NCI-H2171 (cell line): ENCODE measurements around the gene POLR1A.
A peak's percentile ranks its signal among the peaks of the same experiment; 100 is the strongest.

Experiments used
- DNase-seq: peaks from one replicate; lab custom pipeline; 2025; lab: John Stamatoyannopoulos, UW

POLR1A gene

DNA sequence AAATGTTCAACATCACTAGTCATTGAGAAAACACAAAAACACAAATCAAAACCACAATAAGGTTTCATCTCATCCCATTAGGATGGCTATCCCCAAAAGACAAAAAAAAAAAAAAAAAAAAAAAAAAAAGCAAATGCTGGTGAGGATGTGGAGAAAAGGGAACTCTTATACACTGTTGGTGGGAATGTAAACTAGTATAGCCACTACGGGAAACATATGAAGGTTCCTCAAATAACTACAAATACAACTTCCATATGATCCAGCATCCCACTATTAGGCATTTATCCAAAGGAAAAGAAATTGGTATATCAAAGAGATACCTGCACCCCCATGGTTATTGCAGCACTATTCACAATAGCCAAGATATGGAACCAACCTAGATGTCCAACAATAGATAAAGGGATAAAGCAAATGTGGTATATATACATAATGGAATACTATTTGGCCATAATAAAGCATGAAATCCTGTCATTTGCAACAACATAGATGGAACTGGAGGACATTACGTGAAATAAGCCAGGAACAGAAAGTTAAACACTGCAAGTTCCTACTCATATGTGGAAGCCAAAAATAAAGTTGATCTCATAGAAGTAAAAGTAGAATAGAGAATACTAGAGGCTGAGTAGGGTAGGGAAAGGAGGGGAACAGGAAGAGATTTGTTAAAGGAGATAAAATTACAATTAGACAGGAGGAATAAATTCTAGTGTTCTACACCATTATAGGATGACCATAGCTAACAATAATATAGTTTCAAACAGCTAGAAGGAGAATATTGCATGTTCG is 8.4 kb downstream of the POLR1A start:
- no peak for DNase-seq

- DNase-seq: no peak
Observed at GRCh38 chr2:86094229-86094628, 11.5 kb downstream of the POLR1A start.

DNA sequence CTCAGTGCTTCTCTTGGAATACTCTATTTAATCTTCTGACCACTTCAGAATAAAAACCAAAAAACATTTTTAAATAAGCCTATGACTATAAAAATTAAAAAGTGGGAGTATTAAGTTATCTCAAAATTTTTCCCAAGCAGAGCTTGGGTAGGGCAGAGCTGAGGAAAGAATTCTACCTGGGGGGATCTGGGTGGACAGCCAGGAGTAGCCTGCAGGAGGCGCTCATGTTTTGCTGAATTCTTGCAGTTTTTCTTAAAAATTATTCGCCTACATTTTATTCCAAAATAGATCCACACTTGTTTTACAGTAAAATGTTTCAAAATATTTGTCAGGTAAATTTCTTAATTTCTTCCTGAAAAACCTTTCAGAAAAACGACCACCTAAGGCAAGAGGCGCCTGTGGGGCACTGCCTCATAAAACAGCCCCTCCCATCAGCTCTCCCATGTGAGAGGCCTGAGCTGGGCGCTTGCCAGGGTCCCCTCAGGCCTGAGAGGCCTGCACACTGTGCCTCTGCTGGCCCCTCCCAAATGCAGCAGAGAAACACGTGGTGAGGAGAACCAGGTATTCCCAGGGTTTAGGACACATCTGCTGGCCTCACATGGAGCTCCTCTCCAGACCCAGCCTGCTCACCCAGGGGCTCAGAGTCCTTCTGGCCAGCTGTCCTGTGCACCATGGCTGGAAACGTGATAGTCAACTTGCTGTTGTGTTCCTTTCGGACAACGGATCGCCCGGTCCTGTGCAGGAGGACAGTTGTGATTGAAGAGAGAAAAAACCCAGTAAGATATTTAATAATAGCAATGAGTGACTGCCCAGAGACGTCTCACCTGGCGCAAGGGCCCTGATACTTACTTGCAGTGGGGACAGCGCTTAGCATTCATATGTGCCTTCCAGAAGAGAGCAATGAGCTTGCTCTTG is 17.5 kb downstream of the POLR1A start:
- no peak for DNase-seq

DNA sequence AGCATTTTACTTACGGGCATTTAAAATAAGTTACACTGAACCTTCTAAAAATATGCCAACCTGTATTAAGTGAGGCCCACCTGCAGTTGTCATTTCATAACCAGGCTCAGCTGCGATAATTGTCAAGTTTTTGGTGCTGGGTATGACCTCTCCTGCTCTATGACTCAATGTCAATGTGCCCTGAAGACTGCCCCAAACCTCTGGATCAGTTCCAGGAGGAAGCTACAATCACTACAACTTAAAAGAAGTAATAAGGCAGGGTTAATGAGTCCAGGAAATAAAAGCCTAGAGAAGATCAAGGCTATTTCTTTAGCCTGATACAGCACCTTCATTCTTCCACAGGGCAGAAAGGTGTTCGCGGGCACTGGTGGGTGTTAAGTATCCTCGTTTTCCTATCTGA is 22.9 kb downstream of the POLR1A start:
- no peak for DNase-seq

DNA sequence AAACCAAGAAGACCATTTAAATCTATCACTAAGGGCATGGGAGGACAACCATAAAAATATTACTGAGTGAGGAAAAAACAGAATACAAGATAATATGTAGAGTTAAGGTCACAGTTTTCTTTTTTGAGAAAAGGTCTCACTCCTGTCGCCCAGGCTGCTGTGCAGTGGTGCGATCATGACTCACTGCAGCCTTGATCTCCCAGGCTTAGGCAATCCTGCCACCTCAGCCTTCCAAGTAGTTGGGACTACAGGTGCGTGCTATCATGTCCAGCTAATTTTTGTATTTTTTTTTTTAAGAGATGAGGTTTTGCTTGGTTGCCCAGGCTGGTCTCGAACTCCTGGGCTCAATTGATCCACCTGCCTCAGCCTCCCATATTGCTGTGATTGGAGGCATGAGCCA is 24.0 kb downstream of the POLR1A start:
- no peak for DNase-seq

DNA sequence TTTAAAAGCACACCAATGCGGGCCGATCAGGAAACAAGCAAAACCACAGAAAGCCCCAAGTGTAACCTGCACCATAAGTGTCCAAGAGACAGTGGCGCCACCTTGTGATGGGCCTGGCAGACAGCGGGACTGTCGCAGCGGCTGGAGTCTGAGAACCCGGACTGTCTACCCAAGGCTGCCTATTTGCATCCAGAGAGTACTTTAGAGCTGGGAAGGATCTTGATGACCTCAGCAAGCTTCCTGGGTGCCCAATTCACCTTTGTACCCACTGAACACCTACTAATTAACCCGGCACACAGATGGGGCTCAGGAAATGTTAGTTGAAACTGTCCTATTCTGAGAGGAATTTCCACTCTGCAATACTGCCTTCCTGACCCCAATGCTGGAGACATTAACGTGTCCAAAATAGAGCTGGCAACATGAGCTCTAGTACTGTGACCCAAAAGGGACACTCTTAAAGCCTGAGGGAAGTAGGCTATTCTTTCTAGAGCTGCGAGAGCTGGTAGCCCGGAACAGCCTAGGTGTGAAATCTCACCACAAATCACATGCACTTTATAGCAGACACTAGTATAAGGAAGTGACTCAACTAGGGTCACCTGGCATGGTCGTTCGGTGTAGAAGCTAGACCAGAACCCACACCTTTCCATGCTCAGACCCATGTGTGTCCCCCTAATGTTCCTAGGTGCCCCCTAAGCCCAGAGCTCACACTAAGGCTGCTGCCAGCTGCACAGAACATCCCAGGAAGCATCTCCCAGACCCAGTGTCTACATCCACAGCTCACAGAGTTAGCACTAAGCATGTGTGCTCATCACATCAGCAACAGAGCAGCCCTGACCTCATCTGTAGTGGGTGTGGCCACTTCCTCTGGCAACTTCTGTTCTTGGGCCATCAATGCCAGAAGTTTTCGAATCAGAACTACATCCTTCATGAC is 25.4 kb downstream of the POLR1A start:
- peak; percentile 36 for DNase-seq

DNA sequence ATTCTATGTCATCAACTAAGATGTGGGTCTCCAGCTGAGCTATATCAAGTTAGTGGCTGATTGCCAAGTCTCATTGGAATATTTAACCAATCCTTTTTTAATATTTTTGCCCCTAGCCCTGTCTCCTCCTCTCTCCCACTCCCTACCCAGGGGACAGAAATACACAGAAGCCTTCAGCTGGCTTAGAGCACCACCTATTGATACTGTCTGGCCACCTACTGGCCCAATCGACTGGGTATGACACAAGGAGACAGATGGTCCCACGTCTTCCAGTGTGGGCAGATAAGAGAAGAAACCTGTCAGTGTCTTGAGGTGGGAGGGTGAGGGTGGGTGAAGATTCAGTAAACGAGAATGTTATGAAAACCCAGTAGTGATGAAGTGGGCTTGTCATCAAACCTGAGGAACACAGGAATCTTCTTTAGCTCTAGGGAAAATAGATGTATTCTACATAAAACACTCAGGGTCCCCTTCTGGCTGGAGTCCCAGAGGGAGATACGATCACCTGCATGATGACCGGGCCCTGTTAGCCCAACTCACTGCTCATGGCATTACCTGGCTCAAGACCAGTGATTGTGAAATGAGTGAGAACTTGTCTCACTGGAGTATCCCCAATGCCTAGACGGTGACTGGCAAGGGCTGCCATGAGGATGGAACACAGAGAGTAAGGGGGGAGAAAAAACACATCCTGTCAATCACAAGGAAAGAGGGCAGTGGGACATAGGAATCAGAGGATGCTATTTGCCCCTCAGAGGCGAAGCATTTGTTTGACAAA is 26.7 kb downstream of the POLR1A start:
- DNase-seq: peak; percentile 68

DNA sequence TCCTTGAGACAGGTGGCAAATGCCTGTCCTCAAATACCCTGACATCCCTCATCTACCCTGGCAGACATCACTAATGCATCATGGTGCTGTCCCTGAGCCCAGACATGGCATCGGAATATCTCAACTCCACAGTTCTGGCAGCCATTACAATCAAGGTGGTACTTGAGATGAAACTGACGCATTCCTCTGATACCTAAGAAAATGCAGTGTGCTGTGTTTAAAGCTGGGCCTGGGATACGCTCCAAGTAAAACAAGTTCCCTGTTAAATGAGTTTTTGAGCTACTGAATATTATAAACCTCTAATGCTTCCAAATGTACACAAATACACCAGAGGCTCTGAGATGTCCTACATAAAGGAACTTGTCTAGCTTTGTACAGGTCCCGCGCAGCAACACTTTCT is 29.8 kb downstream of the POLR1A start:
- no peak for DNase-seq

- DNase-seq: no peak
Observed at GRCh38 chr2:86074811-86075210, 30.9 kb downstream of the POLR1A start.

DNA sequence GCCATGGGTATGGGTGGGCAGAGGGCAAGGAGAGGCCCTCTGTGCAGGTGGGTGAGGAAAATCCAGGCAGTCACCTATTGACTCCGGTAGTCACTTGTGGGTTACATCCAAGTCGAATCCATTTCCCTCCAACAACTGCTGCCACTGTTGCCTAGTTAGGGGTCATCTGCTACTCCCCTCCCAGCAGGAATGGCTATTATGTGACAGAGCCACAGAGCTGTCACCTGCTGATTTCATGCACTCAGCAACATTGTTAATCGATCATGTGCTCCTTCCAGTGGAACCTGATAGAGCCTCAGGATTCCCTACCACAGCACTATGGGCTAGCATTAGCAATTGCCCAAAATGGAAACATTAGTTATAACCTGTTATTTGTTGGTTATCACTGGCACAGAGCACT is 31.4 kb downstream of the POLR1A start:
- no peak for DNase-seq

DNA sequence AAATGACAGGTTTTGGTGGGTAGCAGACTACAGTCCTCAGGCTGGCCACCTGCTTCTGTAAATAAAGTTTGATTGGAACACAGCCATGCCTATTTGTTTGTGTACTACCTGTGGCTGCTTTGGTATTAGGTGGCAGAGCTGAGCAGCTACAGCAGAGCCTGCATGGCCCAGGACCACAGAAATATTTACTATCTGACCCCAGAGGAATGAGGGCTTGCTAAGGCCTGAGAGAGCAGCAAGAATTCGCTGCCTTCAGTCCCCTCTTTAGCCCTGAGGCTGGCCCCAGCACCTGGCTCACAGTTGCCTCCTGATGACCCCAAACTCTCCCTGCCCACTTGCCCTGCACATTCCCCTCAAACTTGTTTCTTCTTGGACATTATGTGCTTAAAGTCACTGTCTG is 32.5 kb downstream of the POLR1A start:
- no peak for DNase-seq

- DNase-seq: no peak
Observed at GRCh38 chr2:86072271-86072858, 33.3 kb downstream of the POLR1A start.

- no peak for DNase-seq
Observed at GRCh38 chr2:86070868-86071267, 34.8 kb downstream of the POLR1A start.

DNA sequence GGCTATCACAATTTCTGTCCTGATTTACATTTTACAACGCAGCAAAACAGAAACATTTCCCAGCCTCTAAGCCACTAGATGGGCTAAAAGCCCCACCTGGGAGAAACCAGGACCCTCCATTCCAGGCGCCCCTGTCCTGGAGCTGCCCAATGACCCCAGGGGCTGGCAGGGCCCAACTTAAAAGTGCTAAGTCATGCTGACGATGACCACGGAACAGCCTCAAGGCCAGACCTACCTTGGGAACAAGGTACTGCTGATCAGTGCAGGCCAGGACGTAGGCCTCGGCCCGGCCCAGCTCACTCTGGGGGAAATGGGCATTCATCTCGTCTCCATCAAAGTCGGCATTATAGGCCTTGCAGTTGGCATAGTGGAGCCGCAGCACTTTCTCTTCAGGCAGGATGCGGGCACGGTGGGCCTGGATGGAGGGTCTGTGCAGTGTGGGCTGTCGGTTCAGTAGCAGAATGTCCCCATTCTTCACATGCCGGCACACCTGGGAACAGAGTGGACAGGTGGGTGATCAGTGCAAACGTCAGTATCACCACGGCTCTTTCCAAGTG is 35.8 kb downstream of the POLR1A start:
- DNase-seq: no peak

GRCh38 chr2:86069091-86069685 is 36.5 kb downstream of the POLR1A start:
- no peak for DNase-seq

GRCh38 chr2:86068648-86069047 is 37.0 kb downstream of the POLR1A start:
- no peak for DNase-seq

DNA sequence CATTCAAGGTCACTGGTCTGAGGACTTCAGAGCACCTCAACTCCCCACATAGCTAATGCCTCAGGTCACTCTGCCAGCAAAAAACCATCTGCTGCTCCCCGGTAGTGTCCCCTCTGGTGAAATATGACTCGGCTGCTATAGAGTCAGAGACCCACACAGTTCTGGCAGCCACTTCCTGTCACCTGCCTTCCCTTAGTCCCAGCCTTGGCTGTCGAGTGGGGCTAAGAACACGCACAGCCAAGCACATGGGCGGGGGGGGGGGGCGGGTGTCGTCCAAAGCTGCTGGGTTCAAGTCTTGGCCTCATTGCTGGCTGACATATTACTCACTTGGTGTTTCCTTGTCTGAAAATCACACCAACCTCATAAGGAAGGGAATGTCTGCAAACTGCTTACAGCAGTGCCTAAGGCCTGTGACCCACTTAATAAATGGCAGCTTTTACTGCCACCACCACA is 37.5 kb downstream of the POLR1A start:
- DNase-seq: no peak

- no peak for DNase-seq
Observed at GRCh38 chr2:86066915-86067314, 38.8 kb downstream of the POLR1A start.

- DNase-seq: no peak
Observed at GRCh38 chr2:86066007-86066578, 39.6 kb downstream of the POLR1A start.

DNA sequence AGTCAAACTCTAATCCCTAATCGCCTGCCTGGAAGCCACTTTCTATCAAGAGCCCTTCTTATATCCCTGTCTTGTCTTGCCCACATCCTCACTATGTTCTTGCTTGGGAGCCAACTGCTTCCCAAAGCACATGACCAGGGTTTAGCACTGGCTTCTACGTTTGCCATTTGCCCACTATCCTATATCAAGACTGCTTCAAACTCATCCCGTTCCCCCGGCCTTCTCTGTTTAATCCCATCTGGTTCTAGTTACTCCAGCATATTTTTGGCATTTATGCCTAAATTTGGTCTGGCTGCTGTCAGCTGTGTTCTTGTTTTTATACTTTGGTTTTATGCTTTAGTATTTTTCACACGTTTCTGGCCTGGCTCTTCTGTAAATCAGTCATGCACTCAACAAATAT is 40.2 kb downstream of the POLR1A start:
- DNase-seq: no peak
